ENCODE measurements around the gene OR6V1. TPM values are rescaled to one million over a fixed set of nuclear protein-coding genes. Genes with fewer than 3 reads are reported as not detected.

The OR6V1 gene
- total RNA-seq, 4 donors from 2014 or later = not detected

GRCh38 chr7:143040209-143040715 is 11.9 kb upstream of the OR6V1 start:
- H3K27ac ChIP-seq (replicated peaks in 1 of 4) = no peak overlapping the region
- no peaks in the 10 kb centered on the region for H3K4me1 ChIP-seq
- H3K27me3 ChIP-seq = no peaks in the 10 kb centered on the region
- peaks cover 0 to 9% (median 2%) of the 10 kb centered on the region in 4 donors for H3K9me3 ChIP-seq
- DNase-seq (ENCODE audit: extremely low spot score) = no peak
- intact Hi-C loops (cut with DNase I) = no loop called here
- H3K4me3 ChIP-seq = no peak overlapping the region
- no peaks in the 10 kb centered on the region for H3K36me3 ChIP-seq
- TF ChIP-seq EP300 (IDR thresholded peaks at IDR 0.05) (no peak), CTCF (IDR thresholded peaks at IDR 0.05) (no peak), POLR2A (IDR thresholded peaks at IDR 0.05; ENCODE audit: low read depth) (no peak), POLR2AphosphoS5 (IDR thresholded peaks at IDR 0.05) (no peak)
- 73% methylated on average over 3 of the region's 3 CpGs for whole genome bisulfite sequencing

GRCh38 chr7:143041346-143041745 is 10.8 kb upstream of the OR6V1 start:
- DNase-seq (ENCODE audit: extremely low spot score) = no peak
- Histone ChIP-seq H3K4me1 (no peaks in the 10 kb centered on the region), H3K27me3 (no peaks in the 10 kb centered on the region), H3K27ac (replicated peaks in 1 of 4) (no peak overlapping the region), H3K4me3 (no peak overlapping the region), H3K36me3 (no peaks in the 10 kb centered on the region), H3K9me3 (no peaks in the 10 kb centered on the region)
- intact Hi-C loops (cut with DNase I) = no loop called here
- TF ChIP-seq POLR2A (IDR thresholded peaks at IDR 0.05; ENCODE audit: low read depth) (no peak), CTCF (IDR thresholded peaks at IDR 0.05) (no peak), EP300 (IDR thresholded peaks at IDR 0.05) (no peak), POLR2AphosphoS5 (IDR thresholded peaks at IDR 0.05) (no peak)
- 94% methylated on average over 6 of the region's 6 CpGs for WGBS

GRCh38 chr7:143042159-143042789 is 9.9 kb upstream of the OR6V1 start:
- no peaks in the 10 kb centered on the region for H3K36me3 ChIP-seq
- H3K9me3 ChIP-seq = no peaks in the 10 kb centered on the region
- peaks cover 0 to 2% (median 0%) of the 10 kb centered on the region in 4 donors for H3K4me1 ChIP-seq
- no peaks in the 10 kb centered on the region for H3K27me3 ChIP-seq
- WGBS = 43% methylated on average over 3 of the region's 3 CpGs
- TF ChIP-seq EP300 (IDR thresholded peaks at IDR 0.05) = no peak
- no peak for TF ChIP-seq CTCF (IDR thresholded peaks at IDR 0.05)
- TF ChIP-seq POLR2AphosphoS5 (IDR thresholded peaks at IDR 0.05) = no peak
- TF ChIP-seq POLR2A (IDR thresholded peaks at IDR 0.05; ENCODE audit: low read depth) = no peak
- no peak overlapping the region for H3K4me3 ChIP-seq
- H3K27ac ChIP-seq (replicated peaks in 1 of 4) = no peak overlapping the region
- intact Hi-C loops (cut with DNase I) = no loop called here
- DNase-seq (ENCODE audit: extremely low spot score) = no peak

- Histone ChIP-seq H3K27ac (replicated peaks in 1 of 4) (no peak overlapping the region), H3K4me3 (no peak overlapping the region), H3K27me3 (no peaks in the 10 kb centered on the region), H3K4me1 (peaks cover 0 to 2% (median 0%) of the 10 kb centered on the region in 4 donors), H3K9me3 (no peaks in the 10 kb centered on the region), H3K36me3 (no peaks in the 10 kb centered on the region)
- WGBS = 54% methylated on average over 6 of the region's 6 CpGs
- intact Hi-C loops (cut with DNase I) = no loop called here
- TF ChIP-seq CTCF (IDR thresholded peaks at IDR 0.05) (no peak), EP300 (IDR thresholded peaks at IDR 0.05) (no peak), POLR2AphosphoS5 (IDR thresholded peaks at IDR 0.05) (no peak), POLR2A (IDR thresholded peaks at IDR 0.05; ENCODE audit: low read depth) (no peak)
- DNase-seq (ENCODE audit: extremely low spot score) = no peak
These were observed 9.3 kb upstream of the OR6V1 start for GRCh38 chr7:143042790-143043271.

All from esophagus muscularis mucosa (tissue), 4 donors.